HUES64 (cell line): ENCODE measurements around the gene PPCDC. TPM values are rescaled to one million over a fixed set of nuclear protein-coding genes. Genes with fewer than 3 reads are reported as not detected.
A peak's percentile ranks its signal among the peaks of the same experiment; 100 is the strongest.

Source experiments
- H3K27ac ChIP-seq: 2 replicates; pipeline ENCODE4 v1.7.0; 2013; ENCODE audit warnings: low read depth, low read length, inconsistent platforms
- H3K27me3 ChIP-seq: 2 replicates; pipeline ENCODE4 v1.6.1; 2013; ENCODE audit warnings: mild to moderate bottlenecking, low read length; ENCODE audit not compliant: insufficient read depth
- H3K36me3 ChIP-seq: 2 replicates; pipeline ENCODE4 v1.6.1; 2013; ENCODE audit warnings: mild to moderate bottlenecking, low read length; ENCODE audit not compliant: insufficient read depth
- H3K4me1 ChIP-seq: 2 replicates; pipeline ENCODE4 v1.6.1; 2013; ENCODE audit warnings: mild to moderate bottlenecking, low read length, moderate library complexity; ENCODE audit not compliant: insufficient read depth
- H3K4me3 ChIP-seq: 2 replicates; pipeline ENCODE4 v1.5.1; 2013; ENCODE audit warnings: mild to moderate bottlenecking, low read length, moderate library complexity
- H3K9ac ChIP-seq: 2 replicates; pipeline ENCODE4 v1.6.1; 2013; ENCODE audit warnings: mild to moderate bottlenecking, low read depth, low read length
- H3K9me3 ChIP-seq: 2 replicates; pipeline ENCODE4 v1.6.1; 2013; ENCODE audit warnings: low read depth, low read length; ENCODE audit not compliant: insufficient read depth
- WGBS: fragments of 150-250, 120-280 bp; methylation state at CpG from one replicate; pipeline ENCODE4 v1.1.7; 2013; ENCODE audit warnings: missing lambda C conversion rate; 5-methylcytosine and 5-hydroxymethylcytosine counted together
- polyA plus RNA-seq, 2 experiments: library from polyadenylated mRNA; stranded (reverse); fragments of 50-300 nt; gene quantifications; one replicate each; pipeline ENCODE4 v1.2.3, GENCODE V29; 2013

Gene PPCDC
- 12.9 TPM for polyA plus RNA-seq (2013, experiment 1 of 2)
- polyA plus RNA-seq (2013, experiment 2 of 2), result 13.6 TPM

GRCh38 chr15:75023181-75023871, at the start of gene PPCDC:
PPCDC (plus strand) TSS chr15:75023590; CDS start chr15:75028319, 4,729 bp downstream.
- Histone ChIP-seq H3K36me3 (peaks cover 14% of the 10 kb centered on the region), H3K9me3 (no peaks in the 10 kb centered on the region), H3K27ac (peak within 1 kb of the TSS; percentile 76), H3K4me1 (no peaks in the 10 kb centered on the region; the same call in 1 of the 2 replicates), H3K9ac (peak within 1 kb of the TSS; percentile 100), H3K4me3 (peak within 1 kb of the TSS; percentile 99), H3K27me3 (no peaks in the 10 kb centered on the region)
- WGBS, result 5% methylated on average over 40 of the region's 40 CpGs

- no peaks in the 10 kb centered on the region for H3K9me3 ChIP-seq
- H3K4me3 ChIP-seq, result no peak overlapping the region
- peaks cover 5% of the 10 kb centered on the region; the same call in 1 of the 2 replicates for H3K4me1 ChIP-seq
- no peaks in the 10 kb centered on the region for H3K27me3 ChIP-seq
- H3K36me3 ChIP-seq, result no peaks in the 10 kb centered on the region
- no peak overlapping the region for H3K27ac ChIP-seq
- 88% methylated on average over 1 of the region's 1 CpG for WGBS
- no peak overlapping the region for H3K9ac ChIP-seq
These were observed 47.2 kb upstream of the PPCDC start for GRCh38 chr15:74976159-74976558.

- Histone ChIP-seq H3K4me3 (no peak overlapping the region), H3K36me3 (no peaks in the 10 kb centered on the region), H3K9ac (no peak overlapping the region), H3K9me3 (no peaks in the 10 kb centered on the region), H3K27ac (no peak overlapping the region), H3K4me1 (peaks cover 5% of the 10 kb centered on the region; the same call in 1 of the 2 replicates), H3K27me3 (no peaks in the 10 kb centered on the region)
- 96% methylated on average over 4 of the region's 4 CpGs for WGBS
These were observed 45.8 kb upstream of the PPCDC start for GRCh38 chr15:74977599-74977998.

GRCh38 chr15:74978077-74978476, 45.3 kb upstream of the PPCDC start:
- Histone ChIP-seq H3K4me3 (no peak overlapping the region), H3K27me3 (no peaks in the 10 kb centered on the region), H3K27ac (no peak overlapping the region), H3K9me3 (no peaks in the 10 kb centered on the region), H3K4me1 (peaks cover 5% of the 10 kb centered on the region; the same call in 1 of the 2 replicates), H3K9ac (no peak overlapping the region), H3K36me3 (no peaks in the 10 kb centered on the region)
- WGBS, result 100% methylated on average over 1 of the region's 1 CpG

GRCh38 chr15:74978503-74978902, 44.9 kb upstream of the PPCDC start:
- Histone ChIP-seq H3K36me3 (no peaks in the 10 kb centered on the region), H3K4me3 (no peak overlapping the region), H3K27me3 (no peaks in the 10 kb centered on the region), H3K4me1 (peaks cover 5% of the 10 kb centered on the region; the same call in 1 of the 2 replicates), H3K9ac (no peak overlapping the region), H3K27ac (no peak overlapping the region), H3K9me3 (no peaks in the 10 kb centered on the region)
- WGBS, result 39% methylated on average over 3 of the region's 3 CpGs

GRCh38 chr15:74982183-74982582, 41.2 kb upstream of the PPCDC start:
- 90% methylated on average over 5 of the region's 5 CpGs for WGBS
- H3K27ac ChIP-seq, result no peak overlapping the region
- H3K9me3 ChIP-seq, result no peaks in the 10 kb centered on the region
- no peaks in the 10 kb centered on the region for H3K27me3 ChIP-seq
- H3K4me3 ChIP-seq, result no peak overlapping the region
- H3K4me1 ChIP-seq, result peaks cover 5% of the 10 kb centered on the region; the same call in 1 of the 2 replicates
- H3K36me3 ChIP-seq, result no peaks in the 10 kb centered on the region
- H3K9ac ChIP-seq, result no peak overlapping the region

GRCh38 chr15:74983725-74984231, 39.6 kb upstream of the PPCDC start:
- H3K9ac ChIP-seq, result no peak overlapping the region
- H3K9me3 ChIP-seq, result no peaks in the 10 kb centered on the region
- no peak overlapping the region for H3K4me3 ChIP-seq
- peaks cover under 1% of the 10 kb centered on the region; the same call in 1 of the 2 replicates for H3K4me1 ChIP-seq
- no peaks in the 10 kb centered on the region for H3K36me3 ChIP-seq
- no peak overlapping the region for H3K27ac ChIP-seq
- H3K27me3 ChIP-seq, result no peaks in the 10 kb centered on the region
- WGBS, result 63% methylated on average over 4 of the region's 4 CpGs

GRCh38 chr15:74988007-74988800, 35.2 kb upstream of the PPCDC start:
- Histone ChIP-seq H3K9ac (no peak overlapping the region), H3K4me1 (no peaks in the 10 kb centered on the region), H3K36me3 (no peaks in the 10 kb centered on the region), H3K4me3 (no peak overlapping the region), H3K27me3 (0 out of 2 replicates have a peak, but pooled peaks cover 4% of the 10 kb centered on the region), H3K27ac (no peak overlapping the region), H3K9me3 (no peaks in the 10 kb centered on the region)
- 57% methylated on average over 4 of the region's 4 CpGs for WGBS

- H3K9me3 ChIP-seq, result no peaks in the 10 kb centered on the region
- no peak overlapping the region for H3K4me3 ChIP-seq
- H3K4me1 ChIP-seq, result no peaks in the 10 kb centered on the region
- no peak overlapping the region for H3K9ac ChIP-seq
- no peaks in the 10 kb centered on the region for H3K36me3 ChIP-seq
- H3K27me3 ChIP-seq, result 0 out of 2 replicates have a peak, but pooled peaks cover 4% of the 10 kb centered on the region
- H3K27ac ChIP-seq, result no peak overlapping the region
These were observed 33.9 kb upstream of the PPCDC start for GRCh38 chr15:74989527-74989926.

GRCh38 chr15:74992619-74993018, 30.8 kb upstream of the PPCDC start:
- Histone ChIP-seq H3K36me3 (no peaks in the 10 kb centered on the region), H3K27me3 (peaks cover 18% of the 10 kb centered on the region), H3K4me3 (no peak overlapping the region), H3K9me3 (no peaks in the 10 kb centered on the region), H3K27ac (no peak overlapping the region), H3K4me1 (peaks cover 5% of the 10 kb centered on the region), H3K9ac (no peak overlapping the region)
- WGBS, result 82% methylated on average over 1 of the region's 1 CpG

GRCh38 chr15:74994236-74994635, 29.2 kb upstream of the PPCDC start:
- no peak overlapping the region for H3K9ac ChIP-seq
- no peaks in the 10 kb centered on the region for H3K36me3 ChIP-seq
- peaks cover 5% of the 10 kb centered on the region for H3K4me1 ChIP-seq
- H3K27ac ChIP-seq, result no peak overlapping the region
- peaks cover 18% of the 10 kb centered on the region for H3K27me3 ChIP-seq
- WGBS, result 81% methylated on average over 2 of the region's 2 CpGs
- no peaks in the 10 kb centered on the region for H3K9me3 ChIP-seq
- no peak overlapping the region for H3K4me3 ChIP-seq
